ENCODE results near the gene EPHA7. TPM values are rescaled to one million over a fixed set of nuclear protein-coding genes. Genes with fewer than 3 reads are reported as not detected.

The EPHA7 gene
- total RNA-seq, 4 donors from 2014 or later = 158 to 262 (median 219) TPM

DNA sequence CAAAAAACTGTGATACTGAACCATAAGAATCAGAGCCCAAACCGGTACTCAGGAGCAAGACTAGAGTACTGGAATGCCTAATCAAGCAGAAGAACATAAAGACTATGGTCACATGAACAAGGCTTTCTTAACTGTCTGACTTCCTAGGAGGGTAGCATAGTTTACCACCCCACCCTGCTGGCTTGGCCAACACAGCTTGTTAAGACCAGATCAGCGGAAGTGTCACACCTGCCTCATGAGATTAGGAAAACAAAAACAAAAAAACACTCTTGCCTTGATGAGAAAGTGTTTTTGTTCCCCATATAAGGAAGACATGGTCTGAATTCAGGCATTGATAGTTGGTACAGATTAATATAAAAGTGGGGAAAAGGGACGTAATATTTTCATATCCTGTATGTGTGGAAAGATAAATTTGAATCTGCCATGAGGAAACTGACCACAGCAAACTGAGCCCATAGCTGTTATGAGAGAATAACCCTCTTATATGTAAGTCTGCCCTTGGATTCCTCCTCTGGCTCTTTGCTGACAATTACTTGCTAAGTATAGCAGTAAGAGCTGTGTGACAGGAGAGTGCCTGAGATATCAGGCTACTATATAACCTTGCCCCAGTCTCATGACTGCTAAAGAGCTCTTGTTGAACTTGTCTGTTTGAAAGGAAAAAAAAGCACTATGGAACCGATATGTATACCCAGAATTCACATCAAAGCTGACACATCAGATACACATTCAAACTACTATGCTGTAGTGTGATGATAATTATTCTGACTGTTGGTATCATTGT, 197.1 kb downstream of the EPHA7 start:
- Histone ChIP-seq H3K27ac (replicated peaks in 1 of 4) (no peak overlapping the region), H3K27me3 (no peaks in the 10 kb centered on the region), H3K4me3 (no peak overlapping the region), H3K9me3 (no peaks in the 10 kb centered on the region), H3K36me3 (no peaks in the 10 kb centered on the region), H3K4me1 (peaks cover 0 to 9% (median 8%) of the 10 kb centered on the region in 4 donors)
- WGBS = 77% methylated on average over 4 of the region's 4 CpGs
- intact Hi-C loops (cut with DNase I) = no loop called here
- TF ChIP-seq, protein P1, sequence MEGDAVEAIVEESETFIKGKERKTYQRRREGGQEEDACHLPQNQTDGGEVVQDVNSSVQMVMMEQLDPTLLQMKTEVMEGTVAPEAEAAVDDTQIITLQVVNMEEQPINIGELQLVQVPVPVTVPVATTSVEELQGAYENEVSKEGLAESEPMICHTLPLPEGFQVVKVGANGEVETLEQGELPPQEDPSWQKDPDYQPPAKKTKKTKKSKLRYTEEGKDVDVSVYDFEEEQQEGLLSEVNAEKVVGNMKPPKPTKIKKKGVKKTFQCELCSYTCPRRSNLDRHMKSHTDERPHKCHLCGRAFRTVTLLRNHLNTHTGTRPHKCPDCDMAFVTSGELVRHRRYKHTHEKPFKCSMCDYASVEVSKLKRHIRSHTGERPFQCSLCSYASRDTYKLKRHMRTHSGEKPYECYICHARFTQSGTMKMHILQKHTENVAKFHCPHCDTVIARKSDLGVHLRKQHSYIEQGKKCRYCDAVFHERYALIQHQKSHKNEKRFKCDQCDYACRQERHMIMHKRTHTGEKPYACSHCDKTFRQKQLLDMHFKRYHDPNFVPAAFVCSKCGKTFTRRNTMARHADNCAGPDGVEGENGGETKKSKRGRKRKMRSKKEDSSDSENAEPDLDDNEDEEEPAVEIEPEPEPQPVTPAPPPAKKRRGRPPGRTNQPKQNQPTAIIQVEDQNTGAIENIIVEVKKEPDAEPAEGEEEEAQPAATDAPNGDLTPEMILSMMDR (IDR thresholded peaks at IDR 0.05) = no peak
- TF ChIP-seq EP300 (IDR thresholded peaks at IDR 0.05) = no peak
- TF ChIP-seq POLR2A (IDR thresholded peaks at IDR 0.05; ENCODE audit: low read depth) = no peak
- DNase-seq (ENCODE audit: extremely low spot score) = no peak

DNA sequence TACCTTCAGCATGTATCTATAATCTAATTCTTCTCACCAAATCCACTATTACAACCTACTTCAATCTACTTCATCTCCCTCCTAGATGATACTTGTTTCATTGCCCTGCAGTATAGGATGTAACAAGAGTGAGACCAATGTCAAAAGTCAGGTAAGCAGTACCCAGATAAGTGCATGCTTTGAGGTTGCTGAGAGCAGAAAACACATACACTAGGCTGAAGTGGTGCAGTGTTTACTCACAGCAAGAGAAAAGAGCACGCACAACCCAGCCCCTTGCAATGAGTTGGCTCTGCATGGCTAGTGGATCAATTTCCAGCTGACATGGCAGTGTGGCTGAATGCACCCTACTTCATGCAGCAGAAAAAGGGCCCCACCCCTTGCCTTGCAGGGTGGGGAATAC, 199.9 kb downstream of the EPHA7 start:
- no peaks in the 10 kb centered on the region for H3K27me3 ChIP-seq
- no peak for DNase-seq (ENCODE audit: extremely low spot score)
- H3K4me1 ChIP-seq = peaks cover 0 to 9% (median 8%) of the 10 kb centered on the region in 4 donors
- intact Hi-C loops (cut with DNase I) = no loop called here
- H3K27ac ChIP-seq (replicated peaks in 1 of 4) = no peak overlapping the region
- TF ChIP-seq, protein P1 (IDR thresholded peaks at IDR 0.05) = no peak
- no peak for TF ChIP-seq EP300 (IDR thresholded peaks at IDR 0.05)
- no peak for TF ChIP-seq POLR2A (IDR thresholded peaks at IDR 0.05; ENCODE audit: low read depth)
- no peak for TF ChIP-seq POLR2AphosphoS5 (IDR thresholded peaks at IDR 0.05)
- 80% methylated on average over 1 of the region's 1 CpG for WGBS
- peaks cover 0 to 4% (median 0%) of the 10 kb centered on the region in 4 donors for H3K9me3 ChIP-seq
- H3K4me3 ChIP-seq = no peak overlapping the region
- no peaks in the 10 kb centered on the region for H3K36me3 ChIP-seq

DNA sequence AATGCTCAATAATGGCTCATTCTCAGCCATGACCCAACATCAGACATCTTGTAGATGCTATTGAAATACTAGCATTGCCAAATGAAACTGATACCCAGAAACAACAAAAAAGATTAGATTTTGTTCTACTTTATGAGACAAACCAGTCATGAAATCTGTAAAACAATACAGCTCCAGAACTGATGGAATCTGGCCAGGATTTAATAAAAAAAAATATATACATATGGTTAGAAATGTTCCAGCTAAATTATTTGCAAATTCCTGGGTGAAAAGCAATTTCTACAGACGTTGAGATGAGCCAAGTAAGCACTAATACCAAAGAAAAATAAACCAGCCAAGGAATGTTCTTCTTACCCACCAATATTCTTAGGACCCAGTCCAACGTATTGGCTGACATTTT, 201.3 kb downstream of the EPHA7 start:
- Histone ChIP-seq H3K4me3 (no peak overlapping the region), H3K27ac (replicated peaks in 1 of 4) (no peak overlapping the region), H3K27me3 (no peaks in the 10 kb centered on the region), H3K9me3 (peaks cover 0 to 4% (median 0%) of the 10 kb centered on the region in 4 donors), H3K4me1 (peaks cover 0 to 9% (median 8%) of the 10 kb centered on the region in 4 donors), H3K36me3 (no peaks in the 10 kb centered on the region)
- intact Hi-C loops (cut with DNase I) = no loop called here
- TF ChIP-seq, protein P1 (IDR thresholded peaks at IDR 0.05) = no peak
- no peak for TF ChIP-seq EP300 (IDR thresholded peaks at IDR 0.05)
- TF ChIP-seq POLR2A (IDR thresholded peaks at IDR 0.05; ENCODE audit: low read depth) = no peak
- no peak for TF ChIP-seq POLR2AphosphoS5 (IDR thresholded peaks at IDR 0.05)
- no peak for DNase-seq (ENCODE audit: extremely low spot score)
- WGBS = 21% methylated on average over 2 of the region's 2 CpGs

DNA sequence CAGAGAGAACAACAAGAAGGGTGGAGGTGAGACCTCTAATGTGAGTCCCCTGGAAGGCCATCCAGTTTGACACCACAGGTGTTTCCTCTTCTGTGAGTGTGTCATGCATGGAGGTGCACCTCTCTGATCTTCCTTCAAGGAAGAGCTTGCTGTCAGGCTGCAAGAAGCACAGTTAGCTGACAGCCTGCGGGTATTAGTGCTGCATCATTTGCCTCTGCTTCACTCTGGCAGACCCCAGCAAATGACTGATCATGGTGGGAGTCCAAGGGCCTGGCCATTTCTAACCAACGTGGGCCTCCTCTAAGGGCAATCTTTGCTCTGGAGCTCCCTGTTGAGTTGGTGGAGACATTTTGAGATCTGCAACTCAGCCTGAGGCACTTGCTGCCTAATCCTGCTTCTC, 206.3 kb downstream of the EPHA7 start:
- TF ChIP-seq POLR2A (IDR thresholded peaks at IDR 0.05; ENCODE audit: low read depth) = no peak
- TF ChIP-seq POLR2AphosphoS5 (IDR thresholded peaks at IDR 0.05) = no peak
- TF ChIP-seq EP300 (IDR thresholded peaks at IDR 0.05) = no peak
- TF ChIP-seq, protein P1 (IDR thresholded peaks at IDR 0.05) = no peak

More for the DNA sequence above, 206.3 kb downstream of the EPHA7 start:
- peaks cover 0 to 32% (median 18%) of the 10 kb centered on the region in 4 donors for H3K4me1 ChIP-seq
- no peak overlapping the region for H3K27ac ChIP-seq (replicated peaks in 1 of 4)
- H3K27me3 ChIP-seq = no peaks in the 10 kb centered on the region
- H3K36me3 ChIP-seq = no peaks in the 10 kb centered on the region
- 50% methylated on average over 1 of the region's 2 CpGs for whole genome bisulfite sequencing
- intact Hi-C loops (cut with DNase I) = no loop called here
- peaks cover 0 to 4% (median 0%) of the 10 kb centered on the region in 4 donors for H3K9me3 ChIP-seq
- H3K4me3 ChIP-seq = no peak overlapping the region
- DNase-seq (ENCODE audit: extremely low spot score) = no peak
